GM12874 (cell line): ENCODE data around the gene KCNS1.

Experiments
- TF ChIP-seq, protein P1 (sequence below): IDR thresholded peaks from 2 replicates; pipeline ENCODE4 v1.5.1; 2011; ENCODE audit warnings: low read depth, mild to moderate bottlenecking, control low read depth, low read length, moderate library complexity; ENCODE audit not compliant: insufficient read depth

KCNS1 gene

DNA sequence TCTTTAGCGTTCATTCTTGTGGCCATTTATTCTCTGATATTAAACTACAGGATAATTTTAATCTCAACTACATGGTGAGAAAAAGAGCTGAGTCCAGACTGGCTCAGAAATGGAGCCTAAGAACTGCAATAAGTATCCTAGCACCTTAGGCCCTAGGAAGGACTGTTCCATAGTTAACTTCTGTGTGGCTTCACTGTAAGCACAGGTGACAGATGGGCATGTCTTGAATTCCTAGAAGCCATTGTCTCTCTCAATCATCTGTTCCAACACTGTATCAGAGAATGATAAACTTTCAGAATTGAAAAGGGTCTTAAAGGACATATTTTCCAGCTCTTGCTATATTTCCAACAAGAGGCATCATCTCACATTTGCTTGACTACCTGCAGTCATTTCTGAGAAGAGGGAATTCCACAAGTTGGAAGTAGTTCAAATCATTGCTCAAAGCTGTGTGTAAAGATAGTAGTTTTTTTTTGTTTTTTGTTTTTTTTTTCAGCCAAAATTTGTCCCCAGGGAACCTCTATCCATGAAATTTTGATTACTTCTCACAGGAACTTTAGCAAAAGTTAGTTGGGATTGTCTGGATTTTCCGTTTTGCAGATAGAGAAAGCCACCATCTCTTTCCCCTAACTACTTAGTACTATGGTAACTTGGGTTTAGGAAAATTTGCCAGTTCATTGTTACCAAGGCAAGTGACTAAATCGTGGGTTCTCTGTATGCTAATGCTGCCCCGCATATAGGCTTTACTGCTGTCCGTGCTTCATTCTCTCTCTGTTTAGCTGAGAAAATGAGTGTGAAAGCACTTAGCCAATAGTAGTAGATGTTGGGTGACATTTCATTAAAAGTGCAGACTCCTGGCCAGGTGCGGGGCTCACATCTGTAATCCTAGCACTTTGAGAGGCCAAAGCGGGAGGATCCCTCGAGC, 47.2 kb downstream of the KCNS1 start:
- TF ChIP-seq, protein P1, sequence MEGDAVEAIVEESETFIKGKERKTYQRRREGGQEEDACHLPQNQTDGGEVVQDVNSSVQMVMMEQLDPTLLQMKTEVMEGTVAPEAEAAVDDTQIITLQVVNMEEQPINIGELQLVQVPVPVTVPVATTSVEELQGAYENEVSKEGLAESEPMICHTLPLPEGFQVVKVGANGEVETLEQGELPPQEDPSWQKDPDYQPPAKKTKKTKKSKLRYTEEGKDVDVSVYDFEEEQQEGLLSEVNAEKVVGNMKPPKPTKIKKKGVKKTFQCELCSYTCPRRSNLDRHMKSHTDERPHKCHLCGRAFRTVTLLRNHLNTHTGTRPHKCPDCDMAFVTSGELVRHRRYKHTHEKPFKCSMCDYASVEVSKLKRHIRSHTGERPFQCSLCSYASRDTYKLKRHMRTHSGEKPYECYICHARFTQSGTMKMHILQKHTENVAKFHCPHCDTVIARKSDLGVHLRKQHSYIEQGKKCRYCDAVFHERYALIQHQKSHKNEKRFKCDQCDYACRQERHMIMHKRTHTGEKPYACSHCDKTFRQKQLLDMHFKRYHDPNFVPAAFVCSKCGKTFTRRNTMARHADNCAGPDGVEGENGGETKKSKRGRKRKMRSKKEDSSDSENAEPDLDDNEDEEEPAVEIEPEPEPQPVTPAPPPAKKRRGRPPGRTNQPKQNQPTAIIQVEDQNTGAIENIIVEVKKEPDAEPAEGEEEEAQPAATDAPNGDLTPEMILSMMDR = no peak

DNA sequence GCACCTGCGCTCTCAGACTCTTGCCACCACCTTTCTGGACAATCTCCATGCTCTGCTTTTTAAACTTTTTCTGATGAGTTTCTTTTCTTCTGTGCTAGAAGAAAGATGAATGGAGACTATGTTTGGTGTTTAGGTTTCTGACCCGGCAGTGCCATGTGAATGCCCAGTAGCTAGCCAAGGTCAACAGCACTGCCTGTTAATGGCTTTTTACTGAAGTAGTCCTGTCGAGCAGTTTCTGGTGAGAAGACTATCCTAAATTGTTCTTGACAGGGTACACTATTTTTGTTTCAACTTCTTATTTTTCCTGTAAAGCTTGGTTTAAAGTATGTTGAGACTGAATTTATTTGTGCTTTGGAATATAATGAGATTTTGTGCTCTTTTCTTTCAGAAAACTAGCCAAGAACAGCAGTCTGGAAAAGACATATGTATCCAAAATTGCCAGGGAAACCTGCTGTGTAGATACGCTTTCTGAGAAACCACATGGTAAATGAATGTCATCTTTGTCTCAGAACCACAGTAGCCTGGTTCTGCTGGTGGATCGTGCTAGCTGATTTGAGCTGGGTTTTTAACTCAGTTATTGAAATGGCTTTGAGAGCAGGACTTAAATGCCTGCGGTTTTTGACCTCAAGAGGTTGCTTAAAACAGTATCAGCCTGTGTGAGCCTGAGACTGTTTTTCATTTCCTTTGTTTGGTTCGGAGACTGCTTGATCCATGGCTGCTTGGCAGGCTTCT, 48.1 kb downstream of the KCNS1 start:
- TF ChIP-seq, protein P1 = no peak

DNA sequence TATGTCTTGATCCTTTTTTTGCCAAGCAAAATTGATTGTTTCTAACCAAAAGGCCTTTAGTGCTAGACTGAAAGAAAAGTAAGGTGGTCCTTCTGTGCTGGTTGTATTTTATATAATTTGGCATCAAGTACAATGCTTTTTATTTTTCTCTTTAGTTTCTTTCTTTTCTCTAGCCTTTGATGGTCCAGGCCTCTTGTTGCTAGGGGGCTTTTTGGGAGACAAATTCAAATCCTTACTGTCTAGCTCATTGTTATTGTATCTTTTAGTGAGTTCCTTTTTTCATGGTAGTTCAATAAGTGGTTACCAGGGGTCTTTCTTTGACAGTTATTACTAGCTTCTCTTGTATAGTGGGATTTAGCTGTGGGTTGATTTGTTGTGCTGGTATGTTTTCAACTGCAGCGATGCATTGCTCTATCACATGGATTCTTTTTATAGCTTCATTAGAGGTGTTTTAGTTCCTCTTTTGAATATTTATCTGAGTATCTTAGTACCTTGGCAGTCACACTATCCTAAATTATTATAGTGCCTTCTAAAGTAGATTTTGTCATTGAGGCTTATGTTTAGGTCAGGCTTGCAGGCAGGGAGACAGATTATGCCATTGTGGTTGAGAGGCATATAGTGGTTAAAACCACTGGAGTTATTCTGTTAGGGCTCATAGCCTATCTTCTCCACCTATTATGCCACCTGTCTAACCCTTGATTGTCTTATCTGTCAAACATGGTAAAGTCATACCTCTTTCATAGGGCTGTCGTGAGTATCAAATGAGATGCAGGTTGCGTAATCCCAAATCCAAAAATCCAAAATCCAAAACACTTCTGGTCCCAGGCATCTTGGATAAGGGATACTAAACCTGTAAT, 49.5 kb downstream of the KCNS1 start:
- TF ChIP-seq, protein P1 = no peak

DNA sequence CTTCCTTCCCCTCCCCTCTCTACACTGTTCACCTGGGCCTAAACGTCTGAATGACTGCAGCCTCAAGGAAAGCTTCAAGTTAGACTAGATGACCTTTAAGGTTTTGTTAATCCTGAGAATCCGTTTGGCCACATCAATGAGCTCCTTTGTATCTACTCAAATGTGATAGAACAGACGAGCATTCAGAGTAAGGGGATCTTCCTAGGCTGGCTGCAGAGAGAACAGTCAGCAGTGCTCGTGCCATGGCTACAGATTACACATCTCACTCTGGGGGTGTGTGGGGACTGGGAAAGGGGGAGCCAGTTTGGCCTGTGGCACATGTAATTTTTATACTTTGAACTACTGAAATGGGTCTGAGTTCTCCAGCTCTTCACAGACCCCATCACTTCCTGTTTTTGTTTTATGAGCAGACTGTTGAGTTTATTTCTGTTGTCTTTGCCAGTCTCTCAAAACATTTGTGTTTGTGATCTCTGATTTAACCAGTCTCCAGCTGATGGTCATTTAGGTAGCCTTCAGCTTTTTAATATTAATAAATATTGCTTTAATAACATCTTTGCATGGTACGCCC, 50.9 kb downstream of the KCNS1 start:
- TF ChIP-seq, protein P1 = no peak

DNA sequence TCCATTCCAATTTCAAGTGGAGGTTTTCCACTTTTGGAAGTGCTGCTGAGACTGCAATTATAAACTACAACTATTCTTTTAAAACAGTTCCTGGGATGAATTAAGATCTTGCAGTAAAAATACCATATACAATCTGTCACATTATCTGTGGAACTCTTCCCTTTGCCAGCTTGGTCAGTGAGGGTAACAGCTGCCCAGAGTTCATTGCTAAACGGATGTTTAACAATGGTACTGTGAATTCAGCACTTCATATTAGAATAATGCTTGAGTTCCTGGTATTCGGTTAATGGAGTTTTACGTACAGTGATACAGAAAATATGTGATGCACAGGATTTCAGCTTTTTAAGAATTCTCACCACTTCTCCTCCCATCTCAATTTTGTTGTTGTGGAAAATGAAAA, 51.5 kb downstream of the KCNS1 start:
- TF ChIP-seq, protein P1 = no peak

DNA sequence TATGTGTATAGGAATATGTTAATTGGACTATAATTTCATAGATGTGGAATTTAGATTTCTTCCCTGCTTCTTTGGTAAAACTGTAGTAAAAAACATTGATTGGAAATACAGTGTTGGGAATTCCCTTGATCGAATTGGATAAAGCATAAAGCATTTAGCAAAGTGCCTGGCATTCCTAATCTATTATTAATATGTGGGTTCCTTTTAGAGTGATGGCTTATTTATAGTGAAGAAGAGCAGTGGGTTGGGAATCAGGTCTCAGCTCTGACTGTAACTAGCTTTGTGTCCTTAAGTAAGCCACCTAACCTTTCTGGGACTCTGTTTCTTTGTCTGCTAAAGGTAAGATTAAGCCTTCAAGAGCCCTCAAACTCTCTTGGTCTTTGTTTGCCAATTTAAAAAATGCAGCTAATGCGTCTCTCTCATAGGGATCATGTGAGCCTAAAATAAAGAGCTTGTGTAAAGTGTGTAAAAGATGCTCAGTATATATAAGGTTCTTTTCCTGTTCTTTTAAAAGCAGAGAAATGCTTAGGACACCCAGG, 53.3 kb downstream of the KCNS1 start:
- TF ChIP-seq, protein P1 = no peak
